Measurements from ENCODE around the gene PCDH9. TPM values are rescaled to one million over a fixed set of nuclear protein-coding genes. Genes with fewer than 3 reads are reported as not detected.

PCDH9 gene
- total RNA-seq, 1 donor from 2014 or later, result 13.9 TPM

DNA sequence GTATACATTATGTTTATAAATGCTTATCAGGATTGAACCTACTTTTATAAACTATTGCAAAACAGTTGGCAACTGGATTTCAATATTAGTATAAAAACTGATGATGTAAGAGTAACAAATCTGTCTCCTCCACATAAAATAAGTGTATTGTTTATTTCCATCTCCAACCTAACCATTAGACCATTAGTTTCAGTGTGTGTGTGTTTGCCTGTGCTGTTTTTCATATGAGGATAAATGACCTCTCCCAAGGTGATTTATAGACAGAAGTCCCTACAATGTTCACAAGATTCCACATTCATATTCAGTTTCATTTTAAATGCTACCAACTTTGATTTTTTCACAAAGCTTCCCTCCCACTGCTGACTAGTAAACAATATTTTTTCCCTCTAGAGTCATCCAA, 871.6 kb downstream of the PCDH9 start:
- no peak for DNase-seq (ENCODE audit: low read depth)

DNA sequence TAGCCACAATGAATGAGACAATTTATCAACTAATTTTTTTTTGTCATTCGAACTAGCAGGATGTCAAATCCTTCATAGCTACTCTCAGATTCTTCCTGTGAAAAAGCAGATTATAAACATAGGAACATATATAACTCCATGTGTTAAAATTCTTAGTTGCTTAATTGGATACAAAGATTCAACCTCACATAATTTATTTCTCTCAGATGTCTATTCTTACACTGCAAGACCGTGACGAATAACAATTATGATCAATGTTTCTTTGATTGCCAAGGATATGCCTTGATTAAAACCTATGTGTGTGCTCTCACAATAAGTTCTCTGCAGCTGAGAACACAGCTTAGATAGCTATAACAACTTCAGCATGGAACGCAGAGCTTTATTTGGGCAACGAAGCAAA, 872.7 kb downstream of the PCDH9 start:
- DNase-seq (ENCODE audit: low read depth), result no peak

DNA sequence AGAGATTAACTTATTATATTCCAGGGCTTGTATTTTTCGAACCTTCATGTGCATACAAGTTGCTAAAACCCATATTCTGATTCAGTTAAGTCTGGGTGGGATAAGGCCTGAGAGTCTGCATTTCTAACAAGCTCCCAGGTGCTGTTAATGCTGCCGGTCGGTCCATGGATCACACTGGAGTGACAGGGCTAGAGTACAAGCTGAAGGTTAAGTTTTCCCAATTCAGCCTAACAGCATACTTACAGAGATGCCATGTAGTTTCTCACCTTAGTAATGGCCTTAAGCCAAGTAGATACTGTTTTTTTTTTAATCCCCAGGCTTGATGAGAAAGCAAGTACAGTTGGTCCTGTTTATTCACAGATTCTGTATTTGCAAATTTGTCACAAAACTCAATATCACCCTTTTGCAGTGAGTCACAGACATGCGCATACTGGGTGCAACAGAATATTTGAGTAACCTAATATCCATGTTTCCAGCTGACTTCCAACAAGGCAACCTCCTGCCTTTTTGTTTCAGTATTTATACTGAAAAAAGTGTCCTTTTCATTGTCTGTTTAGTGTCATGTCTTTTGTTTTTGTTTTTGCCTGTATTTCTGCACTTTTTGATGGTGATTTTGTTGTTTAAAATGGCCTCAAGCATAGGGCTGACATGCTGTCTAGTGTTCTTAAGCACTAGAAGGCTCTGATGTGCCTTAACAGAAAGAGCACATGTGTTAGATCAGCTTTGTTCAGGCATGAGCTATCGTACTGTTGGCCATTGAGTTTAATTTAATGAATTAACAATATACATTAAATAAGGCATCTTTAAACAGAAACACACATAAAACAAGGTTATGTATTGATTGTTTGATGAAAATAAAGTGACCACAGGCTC, 875.0 kb downstream of the PCDH9 start:
- DNase-seq (ENCODE audit: low read depth), result no peak

DNA sequence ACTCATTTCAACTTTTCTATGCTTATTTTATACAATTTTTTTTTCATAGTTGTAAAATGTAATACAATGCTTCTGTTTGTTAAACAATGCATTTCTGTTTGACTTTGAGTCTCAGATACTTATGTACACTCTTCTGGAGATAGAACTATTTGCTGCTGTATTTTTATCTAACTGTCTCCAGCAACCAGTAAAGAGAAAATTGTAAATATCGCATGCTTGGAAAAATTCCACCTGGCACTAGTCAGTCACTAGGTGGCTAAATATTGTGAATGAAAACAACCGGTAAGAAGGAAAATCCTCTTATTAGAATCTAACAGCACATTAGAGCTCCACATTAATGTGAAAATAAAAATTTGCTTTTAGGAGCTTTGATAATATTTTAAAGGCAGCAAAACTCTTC, 876.5 kb downstream of the PCDH9 start:
- DNase-seq (ENCODE audit: low read depth), result peak; percentile 40

DNA sequence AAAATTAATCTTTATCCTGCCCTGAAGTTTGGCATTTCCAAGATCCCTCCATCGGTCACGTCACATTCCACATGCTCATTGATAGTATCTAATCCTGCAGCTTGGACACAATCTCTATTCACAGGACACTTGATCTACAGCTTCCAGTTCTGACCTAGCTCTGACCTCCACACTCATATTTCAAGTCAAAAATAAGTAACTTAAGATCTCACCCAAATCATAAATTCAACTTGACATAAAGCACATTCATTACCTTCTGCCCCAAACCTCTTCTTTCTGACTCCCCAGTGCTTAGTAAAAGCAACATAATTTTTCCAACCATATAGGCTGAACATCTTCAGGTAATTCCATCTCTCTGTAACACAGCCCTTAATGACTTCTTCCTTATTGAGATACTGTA, 880.2 kb downstream of the PCDH9 start:
- no peak for DNase-seq (ENCODE audit: low read depth)

DNA sequence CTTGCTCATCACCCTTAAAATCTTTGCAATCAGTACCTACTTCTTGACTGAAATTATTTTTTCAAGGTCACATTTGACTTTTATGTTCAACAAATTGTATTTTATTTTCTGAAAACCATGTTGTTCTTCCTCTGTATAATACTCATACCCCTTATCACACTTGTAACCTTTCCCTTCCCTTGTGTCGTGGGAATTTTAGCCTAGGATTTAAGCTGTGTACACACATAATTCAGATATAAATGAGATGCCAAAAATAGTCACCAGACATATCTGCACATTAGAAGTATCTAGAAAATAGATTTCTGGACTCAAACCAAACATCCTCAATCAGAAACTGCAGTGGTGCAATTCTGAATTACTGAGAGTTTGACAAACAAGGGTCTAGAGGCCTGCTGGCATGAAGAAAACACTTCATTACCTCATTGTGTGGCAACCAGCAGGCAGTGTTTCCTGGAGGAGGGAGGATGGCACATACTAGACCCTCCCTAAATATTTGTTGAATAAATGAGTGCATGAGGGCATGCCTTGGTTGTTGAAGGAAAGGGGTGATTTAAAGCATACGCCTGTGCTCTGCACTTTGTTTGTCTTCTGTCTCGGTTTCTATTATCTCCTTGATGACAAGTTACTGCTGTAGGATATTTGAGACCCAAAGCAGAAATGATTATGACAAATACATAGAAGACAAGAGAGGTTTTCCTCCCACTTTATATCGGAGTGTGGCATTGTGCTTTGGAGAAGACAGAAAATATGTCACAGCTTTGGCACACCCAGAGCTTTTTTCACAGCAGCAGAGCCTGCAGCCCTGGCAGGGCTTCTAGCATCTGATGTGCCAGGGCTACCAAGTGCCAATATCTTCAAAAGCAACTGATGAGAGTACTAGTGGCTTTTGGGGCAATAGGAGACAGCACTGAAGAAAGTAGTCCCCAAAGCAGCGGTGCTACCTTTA, 881.1 kb downstream of the PCDH9 start:
- no peak for DNase-seq (ENCODE audit: low read depth)

DNA sequence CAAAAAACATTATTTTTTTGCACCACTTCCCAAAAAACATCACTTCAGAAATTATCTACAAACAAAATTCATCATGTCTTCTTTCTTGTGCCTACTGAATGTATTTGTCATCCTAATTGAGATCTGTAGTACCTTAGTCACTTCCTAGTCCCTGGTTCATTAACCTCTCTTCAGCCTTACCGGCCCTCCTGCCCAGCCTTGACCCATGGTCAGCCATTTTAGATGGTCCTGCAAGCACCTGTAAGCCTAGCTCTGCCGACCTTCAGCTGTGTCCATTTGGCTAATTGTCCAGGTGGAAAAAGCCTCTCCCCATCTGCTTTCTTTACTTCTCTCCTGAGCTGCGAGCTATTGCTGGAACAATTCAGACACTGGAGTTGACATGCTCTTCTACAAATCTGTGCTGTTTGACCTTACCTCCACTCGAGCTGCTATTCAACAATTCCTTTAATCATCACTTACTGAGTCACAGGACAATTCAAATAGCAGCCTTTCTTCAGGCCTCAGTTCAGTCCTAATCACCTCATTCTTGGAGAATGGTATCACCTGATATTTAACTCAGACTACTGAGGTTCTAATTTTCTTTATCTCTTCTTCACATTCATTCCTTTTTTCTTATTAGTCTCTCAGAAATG, 882.5 kb downstream of the PCDH9 start:
- no peak for DNase-seq (ENCODE audit: low read depth)

DNA sequence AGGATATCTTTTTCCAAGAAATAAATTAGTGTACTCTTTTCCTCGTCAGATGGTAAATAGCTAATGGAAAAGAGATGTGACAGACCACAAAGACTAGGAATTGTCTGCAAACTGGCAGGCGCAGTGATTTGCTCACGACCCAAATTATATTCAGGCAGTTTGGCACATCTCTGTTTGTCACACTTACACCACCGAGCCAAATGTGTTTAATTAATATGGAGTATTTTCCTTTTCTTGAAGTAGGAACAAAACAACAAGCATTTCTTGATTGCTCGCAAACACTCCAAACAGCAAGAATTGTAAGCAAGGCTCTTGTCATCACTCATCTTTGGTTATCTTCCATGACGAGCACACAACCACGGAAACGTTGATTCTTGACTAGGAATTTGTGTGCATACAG, 884.2 kb downstream of the PCDH9 start:
- DNase-seq (ENCODE audit: low read depth), result no peak

DNA sequence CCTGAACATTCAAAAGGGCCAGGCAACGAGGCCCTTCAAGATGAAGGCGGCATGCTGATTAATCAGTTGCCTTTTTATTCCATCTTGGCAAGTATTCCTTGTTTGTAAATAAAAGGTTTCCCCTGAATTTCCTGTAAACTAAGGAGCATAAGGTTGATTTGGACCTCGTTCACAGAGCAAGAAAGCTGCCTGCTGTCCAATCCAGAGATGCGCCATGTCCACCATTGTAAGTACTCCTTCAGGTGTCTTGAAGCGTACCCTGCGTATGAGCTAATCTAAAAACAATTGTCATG, 884.7 kb downstream of the PCDH9 start:
- DNase-seq (ENCODE audit: low read depth), result no peak

DNA sequence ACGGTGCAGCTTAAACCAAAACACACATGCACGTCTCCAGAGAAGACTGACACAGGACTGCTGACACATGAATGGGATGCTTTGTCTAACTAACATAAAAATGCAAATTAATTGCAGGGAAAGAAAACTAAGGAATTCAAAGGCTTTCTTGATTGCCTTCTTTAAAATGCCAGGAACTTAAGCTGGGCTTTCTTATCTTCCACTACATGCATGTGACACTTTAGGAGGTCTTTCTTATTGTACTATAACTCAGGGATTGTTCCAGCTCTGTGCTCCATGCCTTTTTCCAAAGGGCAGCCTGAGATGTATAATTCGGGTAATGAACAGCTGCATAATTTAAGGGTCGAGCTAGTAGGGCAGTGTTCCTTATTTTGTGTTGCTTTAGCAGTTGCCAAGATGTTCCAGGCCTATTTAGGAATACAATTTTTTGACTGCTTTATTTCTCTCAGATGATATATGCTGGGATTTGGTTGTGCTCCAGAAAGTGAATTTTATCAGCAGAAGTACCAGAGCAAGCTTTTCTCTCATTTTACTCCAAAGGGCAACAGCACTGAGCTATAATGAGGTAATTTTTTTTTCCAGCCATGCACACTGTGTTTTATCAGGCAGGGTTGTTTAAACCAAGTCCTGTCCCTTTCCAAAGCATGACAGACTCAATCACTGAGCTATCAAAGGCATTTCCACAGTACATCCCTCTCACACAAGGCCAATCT, 885.2 kb downstream of the PCDH9 start:
- peak; percentile 41 for DNase-seq (ENCODE audit: low read depth)

DNA sequence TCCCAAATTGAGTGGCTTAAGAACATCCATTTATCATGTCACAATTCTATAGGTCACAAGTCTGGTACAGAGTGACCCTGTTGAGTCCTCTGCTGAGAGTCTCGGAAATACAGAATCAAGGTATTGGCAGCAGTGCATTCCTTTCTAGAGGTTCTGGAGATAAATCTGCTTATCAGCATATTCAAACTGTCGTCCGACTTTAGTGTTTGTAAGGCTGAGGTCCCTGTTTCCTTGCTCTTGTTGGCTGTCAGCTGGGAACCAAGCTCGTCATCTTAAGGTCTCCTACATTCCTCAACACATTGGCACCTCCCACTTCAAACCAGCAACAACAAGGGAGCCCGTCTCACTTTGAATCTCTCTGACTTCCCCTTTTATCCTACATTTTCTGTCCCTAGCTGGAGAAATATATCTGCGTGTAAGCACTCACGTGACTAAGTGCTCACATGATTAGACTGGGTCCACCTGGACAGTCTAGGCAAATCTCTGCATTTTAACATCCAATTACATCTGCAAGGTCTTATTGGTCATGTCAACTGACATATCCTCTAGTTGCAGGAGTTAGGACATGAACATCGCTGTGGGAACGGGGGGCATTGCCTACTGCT, 886.8 kb downstream of the PCDH9 start:
- no peak for DNase-seq (ENCODE audit: low read depth)

DNA sequence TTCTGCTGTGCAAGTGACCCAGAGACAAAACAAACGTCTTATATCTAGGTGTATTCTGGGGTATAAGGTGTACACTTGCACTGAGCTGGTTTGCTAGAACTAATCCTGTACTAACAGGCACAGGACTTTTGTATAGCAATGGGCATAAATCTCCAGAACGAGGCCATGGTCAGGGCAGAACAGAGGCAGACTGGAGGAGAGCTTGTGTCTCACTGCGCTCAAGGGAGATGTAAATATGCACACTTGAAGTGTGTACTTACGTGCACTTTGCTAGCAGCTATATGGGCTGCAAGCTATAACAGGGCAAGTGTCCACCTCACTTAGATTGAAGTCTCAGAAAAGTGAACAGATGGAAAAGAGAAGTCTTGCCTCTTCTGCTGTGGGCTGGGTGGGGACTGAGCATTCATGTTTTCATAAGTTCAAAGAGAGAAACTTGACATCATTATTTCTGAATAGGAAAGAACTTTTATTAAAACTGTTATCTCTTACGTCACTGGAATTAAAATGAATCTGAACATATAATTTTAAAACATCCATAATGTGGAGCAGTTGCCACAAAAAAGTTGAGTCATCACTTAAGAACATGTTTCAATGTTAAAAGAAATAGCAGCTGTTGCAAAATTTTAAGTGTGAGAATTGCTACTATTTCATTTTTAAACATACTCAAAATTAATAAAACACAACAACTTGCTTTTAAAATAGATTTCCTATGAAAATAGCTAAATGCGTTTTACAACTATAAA, 888.3 kb downstream of the PCDH9 start:
- no peak for DNase-seq (ENCODE audit: low read depth)

DNA sequence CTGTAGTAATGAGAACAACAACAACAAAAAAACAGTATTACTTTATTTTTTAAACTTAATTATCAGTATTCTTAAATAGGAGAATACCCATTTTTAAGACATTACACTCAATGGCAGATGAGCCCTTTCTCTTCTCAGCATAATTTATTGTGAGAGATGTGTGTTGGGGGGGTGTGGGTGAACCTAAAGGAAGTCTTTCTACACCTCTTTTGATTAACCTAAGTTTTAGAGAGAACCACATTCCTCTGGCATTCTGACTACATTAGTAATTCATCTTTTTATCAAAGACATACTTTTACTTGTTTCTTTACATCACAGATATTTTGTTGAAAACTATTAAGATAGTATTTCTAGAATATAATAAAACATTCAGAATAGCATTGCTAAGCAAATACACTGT, 890.9 kb downstream of the PCDH9 start:
- no peak for DNase-seq (ENCODE audit: low read depth)

DNA sequence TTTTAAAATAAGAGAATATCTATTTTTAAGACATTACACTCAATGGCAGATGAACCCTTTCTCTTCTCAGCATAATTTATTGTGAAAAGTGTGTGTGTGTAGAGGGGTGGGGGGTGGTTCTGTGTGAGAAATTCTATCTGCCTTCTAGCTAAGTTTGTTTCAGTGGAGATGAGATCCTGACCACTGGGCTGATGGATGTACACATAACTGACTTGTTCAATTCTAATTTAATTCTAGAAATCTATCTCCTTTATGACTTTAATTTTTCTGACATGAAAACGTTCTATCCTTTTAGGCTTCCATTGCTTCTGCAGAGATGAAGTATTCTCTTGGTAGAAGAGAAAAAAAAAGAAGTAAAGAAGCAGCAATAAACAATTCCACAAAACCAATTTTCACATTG, 891.6 kb downstream of the PCDH9 start:
- DNase-seq (ENCODE audit: low read depth), result no peak

DNA sequence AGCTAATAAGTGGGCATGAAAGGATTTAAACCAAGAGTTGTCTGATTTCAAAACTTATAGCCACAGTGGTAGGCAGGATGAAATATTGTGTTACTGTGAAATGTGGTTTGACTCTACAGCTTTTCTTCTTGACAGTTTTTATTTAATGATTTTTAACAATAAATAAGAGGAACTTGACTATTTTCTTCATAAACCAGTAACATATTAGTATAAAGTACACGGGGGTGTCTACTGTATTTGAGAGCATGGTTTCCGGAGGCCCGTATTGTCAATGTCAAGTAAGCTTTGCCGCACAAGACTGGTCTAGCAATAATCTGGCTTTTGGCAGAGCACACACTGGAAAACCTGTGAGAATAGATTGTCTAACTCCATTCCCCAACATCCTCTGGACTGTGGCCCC, 894.5 kb downstream of the PCDH9 start:
- DNase-seq (ENCODE audit: low read depth), result no peak

DNA sequence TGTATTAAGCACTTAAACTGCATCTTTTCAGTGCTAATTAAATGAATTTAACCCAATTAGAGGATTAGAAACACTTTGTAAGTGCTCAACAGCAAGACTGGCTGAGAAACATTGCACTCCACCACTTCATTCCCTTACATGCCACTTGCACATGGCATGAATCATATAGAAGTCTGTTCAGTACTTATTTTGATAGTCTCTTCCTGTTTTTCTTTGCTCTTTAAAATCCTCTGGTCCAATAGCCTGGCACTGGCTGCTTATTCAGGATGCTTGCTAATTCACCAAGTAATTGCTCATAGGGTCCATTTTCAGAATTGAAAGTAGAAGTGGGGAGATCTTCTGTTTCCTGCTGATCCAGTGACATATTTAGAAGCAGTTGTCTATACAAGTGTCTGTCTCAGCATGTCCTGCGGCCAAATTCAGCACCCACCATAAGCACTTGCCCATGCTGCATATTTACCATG, 900.1 kb downstream of the PCDH9 start:
- no peak for DNase-seq (ENCODE audit: low read depth)

DNA sequence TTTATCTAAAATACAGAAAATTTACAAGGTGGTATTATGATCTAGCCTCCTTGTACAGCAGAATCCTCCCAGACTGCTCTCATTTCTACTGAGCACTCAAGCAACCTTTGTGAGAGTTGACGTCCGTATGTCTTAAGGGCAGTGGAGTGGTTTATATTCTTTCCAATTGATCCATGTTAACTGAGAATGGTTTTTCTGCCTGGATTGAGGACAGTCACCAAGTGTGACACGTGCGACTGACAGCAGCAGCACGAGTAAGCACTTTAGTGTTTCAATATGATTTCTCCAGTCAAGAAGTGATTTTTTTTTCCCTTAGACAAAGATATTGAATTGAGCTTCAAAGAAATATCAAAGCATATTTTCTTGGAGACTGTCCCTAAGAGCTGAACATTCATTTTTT, 901.7 kb downstream of the PCDH9 start:
- no peak for DNase-seq (ENCODE audit: low read depth)

DNA sequence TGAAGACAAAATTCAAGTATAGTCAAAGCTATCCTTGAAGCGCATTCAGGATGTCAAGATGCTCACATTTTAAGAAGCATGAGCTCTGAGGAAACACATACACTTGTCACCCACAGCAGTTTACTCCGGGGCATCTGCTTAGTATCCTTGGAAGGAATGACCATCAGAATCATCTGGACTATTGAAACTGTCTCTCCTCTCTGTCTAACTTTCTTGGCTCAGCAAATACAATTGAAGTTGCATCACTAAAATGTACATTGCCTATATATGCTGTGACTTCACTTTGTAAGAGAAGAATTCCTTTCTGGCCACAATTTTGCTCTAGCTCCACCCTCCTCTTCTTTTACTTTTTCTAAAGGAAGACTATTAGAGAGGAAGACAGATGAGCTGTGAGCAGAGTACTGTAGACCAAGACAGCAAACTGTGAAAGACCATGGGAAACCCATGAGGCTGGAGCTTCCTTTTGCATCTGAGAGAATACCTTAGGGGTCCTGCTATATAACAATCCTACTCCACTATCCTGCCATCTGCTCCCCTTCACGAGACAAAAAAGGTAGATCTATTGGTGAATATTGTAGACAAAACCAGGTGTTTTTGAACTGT, 906.3 kb downstream of the PCDH9 start:
- DNase-seq (ENCODE audit: low read depth), result no peak

DNA sequence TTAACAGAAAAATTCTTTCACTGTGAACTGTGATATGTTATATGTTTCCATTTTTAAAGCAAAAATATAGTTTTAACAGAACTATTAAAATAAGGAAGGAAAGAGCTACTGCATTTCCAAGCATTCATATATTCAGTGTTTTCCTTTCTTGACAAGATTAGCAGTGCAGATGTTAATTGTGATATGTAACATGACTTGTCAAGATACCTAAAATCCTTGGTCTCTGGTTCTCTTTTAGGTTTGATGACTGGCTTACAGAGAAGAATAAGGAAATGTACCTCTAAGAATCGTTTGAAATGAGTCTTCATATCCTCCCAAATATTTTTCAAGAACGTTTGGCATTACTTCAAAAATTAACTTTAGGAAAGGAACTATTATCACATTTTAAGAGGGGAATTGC, 907.2 kb downstream of the PCDH9 start:
- no peak for DNase-seq (ENCODE audit: low read depth)

Measured in myocyte (in vitro differentiated cells).